Activated effector memory CD4-positive, alpha-beta T cell treated with anti-CD3 and anti-CD28 coated beads, Interleukin-2, amount 50 U/mL, for 16 hours (primary cell): ENCODE measurements around the gene CTPS1.

Experiments
- DNase-seq: peaks from one replicate; pipeline ENCODE4 v3.0.0-alpha.2; 2020

Gene CTPS1

GRCh38 chr1:41028034-41028642 lies 48.6 kb downstream of the CTPS1 start:
- no peak for DNase-seq

- DNase-seq, result no peak
These were observed 51.5 kb downstream of the CTPS1 start for GRCh38 chr1:41030872-41031616.

- DNase-seq, result no peak
These were observed 52.7 kb downstream of the CTPS1 start for GRCh38 chr1:41032147-41032546.

GRCh38 chr1:41033272-41033671 lies 53.8 kb downstream of the CTPS1 start:
- DNase-seq, result no peak

GRCh38 chr1:41037116-41037903 lies 57.8 kb downstream of the CTPS1 start:
- no peak for DNase-seq

- DNase-seq, result no peak
These were observed 58.6 kb downstream of the CTPS1 start for GRCh38 chr1:41038110-41038509.

- DNase-seq, result no peak
These were observed 62.2 kb downstream of the CTPS1 start for GRCh38 chr1:41041614-41042270.

- no peak for DNase-seq
These were observed 64.7 kb downstream of the CTPS1 start for GRCh38 chr1:41044187-41044586.

- no peak for DNase-seq
These were observed 66.2 kb downstream of the CTPS1 start for GRCh38 chr1:41045740-41046139.

GRCh38 chr1:41046347-41046775 lies 66.9 kb downstream of the CTPS1 start:
- no peak for DNase-seq

GRCh38 chr1:41048540-41048939 lies 69.0 kb downstream of the CTPS1 start:
- no peak for DNase-seq

GRCh38 chr1:41051022-41051421 lies 71.5 kb downstream of the CTPS1 start:
- no peak for DNase-seq

GRCh38 chr1:41053316-41053715 lies 73.8 kb downstream of the CTPS1 start:
- no peak for DNase-seq

- DNase-seq, result no peak
These were observed 77.4 kb downstream of the CTPS1 start for GRCh38 chr1:41056907-41057306.
